Gastroesophageal sphincter (tissue), 4 donors: ENCODE results near the gene KCNH1. TPM values are rescaled to one million over a fixed set of nuclear protein-coding genes. Genes with fewer than 3 reads are reported as not detected.

Source experiments
- ATAC-seq: fragments of 150-250 bp; one replicate; pipeline ENCODE4 v1.9.1; 2016; ENCODE audit warnings: mild to moderate bottlenecking, moderate library complexity
- H3K27ac ChIP-seq, 4 donors: fragments of 200-600 bp; sonication (generic) in 3 of 4; 1 replicate in 3 of 4; 2 replicates in 1 of 4; pipeline ENCODE4 v1.5.1; 2016 to 2019
- H3K27me3 ChIP-seq: fragments of 200-600 bp; sonication (generic); one replicate; pipeline ENCODE4 v1.5.1; 2019
- H3K36me3 ChIP-seq, 2 donors: fragments of 200-600 bp; sonication (generic); one replicate each; pipeline ENCODE4 v1.5.1; 2019; ENCODE audit warnings: control low read depth in 1 of 2
- H3K4me1 ChIP-seq, 3 donors: fragments of 200-600 bp; sonication (generic); 1 replicate in 2 of 3; 2 replicates in 1 of 3; pipeline ENCODE4 v1.5.1; 2016 to 2019; ENCODE audit warnings: control low read depth in 2 of 3
- H3K4me3 ChIP-seq, 2 donors: fragments of 200-600 bp; sonication (generic); one replicate each; pipeline ENCODE4 v1.5.1; 2019; ENCODE audit warnings: mild to moderate bottlenecking in 1 of 2, moderate library complexity in 1 of 2
- H3K9me3 ChIP-seq, 3 donors: fragments of 200-600 bp; sonication (generic); one replicate each; pipeline ENCODE4 v1.5.1; 2017 to 2019; ENCODE audit warnings: control low read depth in 2 of 3
- CTCF ChIP-seq, 4 experiments: fragments of 200-600 bp in 2 of 4; fragments of 450-650 bp in 2 of 4; sonication (generic) in 1 of 4; IDR thresholded peaks; one replicate each; pipeline ENCODE4 v1.5.1; 2017 to 2019; ENCODE audit warnings: antibody characterized with exemption in 4 of 4, mild to moderate bottlenecking in 2 of 4, moderate library complexity in 2 of 4
- EP300 ChIP-seq: sonication (generic); formaldehyde crosslinking; IDR thresholded peaks from one replicate; pipeline ENCODE4 v1.6.1; 2017; ENCODE audit warnings: antibody characterized with exemption, mild to moderate bottlenecking
- POLR2A ChIP-seq, 2 donors: fragments of 450-650 bp; IDR thresholded peaks; one replicate each; pipeline ENCODE4 v1.6.1; 2017; ENCODE audit warnings: antibody characterized with exemption in 2 of 2, mild to moderate bottlenecking in 2 of 2, moderate library complexity in 1 of 2
- POLR2AphosphoS5 ChIP-seq: sonication (generic); formaldehyde crosslinking; IDR thresholded peaks from one replicate; pipeline ENCODE4 v1.6.1; 2017; ENCODE audit warnings: antibody characterized with exemption
- WGBS, 2 donors: methylation state at CpG; one replicate each; pipeline ENCODE4 v1.1.5; 2018; ENCODE audit warnings: low coverage in 1 of 2; 5-methylcytosine and 5-hydroxymethylcytosine counted together
- total RNA-seq, 4 donors: library from RNA; depleted of rRNA; stranded (reverse); fragments of >200 nt; gene quantifications; one replicate each; pipeline ENCODE4 v1.1.0, GENCODE V29; 2016

KCNH1 gene
- total RNA-seq, 4 donors from 2014 or later = 0.15 to 2.3 (median 1.2) TPM

DNA sequence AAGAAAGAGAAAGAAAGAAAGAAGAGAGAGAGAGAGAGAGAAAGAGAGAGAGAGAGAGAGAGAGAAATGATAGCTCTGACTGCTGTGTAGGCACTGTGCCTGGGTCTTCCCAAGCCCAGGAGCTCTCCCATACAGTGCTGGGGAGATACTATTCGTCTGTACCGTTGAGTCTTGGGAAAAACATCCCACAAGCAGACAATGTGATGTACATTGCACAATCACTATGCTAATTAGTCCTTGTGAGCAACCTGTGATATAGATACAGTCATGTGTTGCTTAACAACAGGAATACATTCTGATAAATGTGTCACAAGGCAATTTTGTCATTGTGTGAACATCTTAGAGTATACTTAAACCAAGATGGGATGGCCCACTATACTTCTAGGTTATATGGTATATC is 424.2 kb downstream of the KCNH1 start:
- Histone ChIP-seq H3K9me3 (no peaks in the 10 kb centered on the region), H3K27ac (no peak overlapping the region), H3K4me3 (no peak overlapping the region), H3K4me1 (no peaks in the 10 kb centered on the region), H3K36me3 (no peaks in the 10 kb centered on the region), H3K27me3 (no peaks in the 10 kb centered on the region)
- 68 to 95% methylated on average over 2 of the region's 2 CpGs for WGBS, 2 donors
- TF ChIP-seq POLR2A (IDR thresholded peaks at IDR 0.05) (no peak), EP300 (no peak), POLR2AphosphoS5 (no peak), CTCF (IDR thresholded peaks at IDR 0.05) (no peak)
- no peak for ATAC-seq

GRCh38 chr1:210707300-210708240 is 426.4 kb downstream of the KCNH1 start:
- 75 to 83% methylated on average over 1 to 6 of the region's 7 CpGs for WGBS, 2 donors
- Histone ChIP-seq H3K4me3 (no peak overlapping the region), H3K27ac (no peak overlapping the region), H3K4me1 (no peaks in the 10 kb centered on the region), H3K27me3 (no peaks in the 10 kb centered on the region), H3K9me3 (no peaks in the 10 kb centered on the region), H3K36me3 (no peaks in the 10 kb centered on the region)
- no peak for ATAC-seq
- TF ChIP-seq POLR2AphosphoS5 (no peak), POLR2A (IDR thresholded peaks at IDR 0.05) (no peak)

GRCh38 chr1:210706246-210706645 is 427.7 kb downstream of the KCNH1 start:
- Histone ChIP-seq H3K27ac (no peak overlapping the region), H3K27me3 (no peaks in the 10 kb centered on the region), H3K4me3 (no peak overlapping the region), H3K9me3 (no peaks in the 10 kb centered on the region), H3K4me1 (no peaks in the 10 kb centered on the region), H3K36me3 (no peaks in the 10 kb centered on the region)
- ATAC-seq = no peak
- 64 to 77% methylated on average over 2 of the region's 3 CpGs for WGBS, 2 donors
- TF ChIP-seq CTCF (IDR thresholded peaks at IDR 0.05) (no peak), EP300 (no peak), POLR2AphosphoS5 (no peak)

DNA sequence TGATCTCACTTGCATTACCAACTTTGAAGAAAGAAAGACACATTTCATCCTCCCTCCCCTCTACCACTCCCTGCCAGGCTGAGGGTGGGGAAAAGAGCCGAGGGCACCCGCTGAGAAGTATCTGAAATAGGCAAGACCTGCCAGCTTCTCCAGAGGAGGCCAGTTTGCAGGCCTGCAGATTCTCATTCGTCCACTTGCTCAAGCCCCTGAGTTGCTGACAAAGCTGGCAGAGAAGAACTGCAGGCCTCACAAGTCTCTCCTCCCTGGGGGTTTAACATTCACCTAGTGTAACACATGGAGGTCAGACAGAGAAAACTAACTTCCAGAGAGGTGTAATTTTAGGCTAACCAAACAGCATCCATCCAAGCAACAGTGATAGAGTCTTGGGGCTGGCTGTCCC is 428.9 kb downstream of the KCNH1 start:
- Histone ChIP-seq H3K4me1 (no peaks in the 10 kb centered on the region), H3K4me3 (no peak overlapping the region), H3K27ac (no peak overlapping the region), H3K36me3 (no peaks in the 10 kb centered on the region), H3K27me3 (no peaks in the 10 kb centered on the region), H3K9me3 (no peaks in the 10 kb centered on the region)
- ATAC-seq = no peak
- TF ChIP-seq POLR2AphosphoS5 (no peak), CTCF (IDR thresholded peaks at IDR 0.05) (no peak), POLR2A (IDR thresholded peaks at IDR 0.05) (no peak), EP300 (no peak)
- WGBS, 2 donors = 83 to 100% methylated on average over 1 to 2 of the region's 3 CpGs

DNA sequence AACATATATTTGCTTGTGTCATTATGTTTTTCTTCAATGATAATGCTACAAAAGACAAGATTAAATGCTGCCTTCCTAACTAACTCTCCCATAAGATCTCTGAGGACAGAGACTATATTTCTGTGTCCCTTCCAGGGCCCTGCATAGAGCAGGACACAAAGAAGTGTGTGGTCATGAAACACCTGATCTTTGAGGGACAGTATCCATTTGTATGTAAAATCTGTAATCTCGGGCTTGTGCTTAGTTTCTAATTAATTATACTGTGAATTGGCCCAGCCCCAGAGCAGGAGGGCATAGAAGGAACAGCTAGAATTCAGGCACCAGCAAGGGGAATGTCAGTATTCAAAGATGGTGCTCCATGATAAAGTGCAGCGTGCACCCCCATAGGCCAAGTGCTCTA is 430.4 kb downstream of the KCNH1 start:
- Histone ChIP-seq H3K27me3 (no peaks in the 10 kb centered on the region), H3K4me3 (no peak overlapping the region), H3K9me3 (no peaks in the 10 kb centered on the region), H3K4me1 (no peaks in the 10 kb centered on the region), H3K27ac (no peak overlapping the region), H3K36me3 (no peaks in the 10 kb centered on the region)
- no peak for ATAC-seq
- WGBS, 2 donors = 25 to 86% methylated on average over 1 to 2 of the region's 2 CpGs
- no peak for TF ChIP-seq POLR2AphosphoS5
- TF ChIP-seq EP300 = no peak
- TF ChIP-seq POLR2A (IDR thresholded peaks at IDR 0.05) = no peak
- no peak for TF ChIP-seq CTCF (IDR thresholded peaks at IDR 0.05)
